ENCODE measurements around the gene CERK. TPM values are rescaled to one million over a fixed set of nuclear protein-coding genes. Genes with fewer than 3 reads are reported as not detected.

The CERK gene
- total RNA-seq, 1 donor from 2014 or later = 63.2 TPM

GRCh38 chr22:46726986-46727317 lies 11.1 kb downstream of the CERK start:
- peaks cover 4% of the 10 kb centered on the region for H3K4me1 Mint-ChIP-seq
- H3K27me3 Mint-ChIP-seq = no peaks in the 10 kb centered on the region
- peaks cover 24% of the 10 kb centered on the region for H3K36me3 Mint-ChIP-seq (ENCODE audit: low read depth)
- no peak for DNase-seq
- intact Hi-C loops (cut with micrococcal nuclease) = no loop called here
- H3K9me3 Mint-ChIP-seq = no peaks in the 10 kb centered on the region
- H3K27ac Mint-ChIP-seq = no peak overlapping the region
- no peak overlapping the region for H3K4me3 Mint-ChIP-seq

GRCh38 chr22:46726066-46726985 lies 11.7 kb downstream of the CERK start:
- Mint-ChIP-seq H3K27me3 (no peaks in the 10 kb centered on the region), H3K4me3 (no peak overlapping the region), H3K36me3 (ENCODE audit: low read depth) (peaks cover 19% of the 10 kb centered on the region), H3K27ac (no peak overlapping the region), H3K4me1 (peaks cover under 1% of the 10 kb centered on the region), H3K9me3 (no peaks in the 10 kb centered on the region)
- intact Hi-C loops (cut with micrococcal nuclease) = no loop called here
- no peak for DNase-seq

- no peak overlapping the region for H3K4me3 Mint-ChIP-seq
- DNase-seq = no peak
- no peaks in the 10 kb centered on the region for H3K27me3 Mint-ChIP-seq
- H3K9me3 Mint-ChIP-seq = no peaks in the 10 kb centered on the region
- H3K27ac Mint-ChIP-seq = no peak overlapping the region
- H3K36me3 Mint-ChIP-seq (ENCODE audit: low read depth) = peaks cover 25% of the 10 kb centered on the region
- intact Hi-C loops (cut with micrococcal nuclease) = no loop called here
- H3K4me1 Mint-ChIP-seq = no peaks in the 10 kb centered on the region
Observed at GRCh38 chr22:46725096-46725495, 13.0 kb downstream of the CERK start.

- H3K4me3 Mint-ChIP-seq = no peak overlapping the region
- no peaks in the 10 kb centered on the region for H3K9me3 Mint-ChIP-seq
- H3K4me1 Mint-ChIP-seq = no peaks in the 10 kb centered on the region
- intact Hi-C loops (cut with micrococcal nuclease) = no loop called here
- H3K36me3 Mint-ChIP-seq (ENCODE audit: low read depth) = peaks cover 35% of the 10 kb centered on the region
- DNase-seq = no peak
- no peaks in the 10 kb centered on the region for H3K27me3 Mint-ChIP-seq
- H3K27ac Mint-ChIP-seq = no peak overlapping the region
Observed at GRCh38 chr22:46723882-46724281, 14.2 kb downstream of the CERK start.

GRCh38 chr22:46721501-46722085 lies 16.5 kb downstream of the CERK start:
- no peak for DNase-seq
- no peaks in the 10 kb centered on the region for H3K27me3 Mint-ChIP-seq
- H3K4me1 Mint-ChIP-seq = no peaks in the 10 kb centered on the region
- peaks cover 43% of the 10 kb centered on the region for H3K36me3 Mint-ChIP-seq (ENCODE audit: low read depth)
- H3K9me3 Mint-ChIP-seq = no peaks in the 10 kb centered on the region
- H3K27ac Mint-ChIP-seq = peak overlapping the region; percentile 37
- intact Hi-C loops (cut with micrococcal nuclease) = no loop called here
- H3K4me3 Mint-ChIP-seq = no peak overlapping the region

GRCh38 chr22:46719921-46720320 lies 18.1 kb downstream of the CERK start:
- Mint-ChIP-seq H3K36me3 (ENCODE audit: low read depth) (peaks cover 47% of the 10 kb centered on the region), H3K27ac (peak overlapping the region; percentile 29), H3K9me3 (no peaks in the 10 kb centered on the region), H3K27me3 (no peaks in the 10 kb centered on the region), H3K4me3 (no peak overlapping the region), H3K4me1 (no peaks in the 10 kb centered on the region)
- intact Hi-C loops (cut with micrococcal nuclease) = no loop called here
- no peak for DNase-seq

GRCh38 chr22:46714550-46714949 lies 23.5 kb downstream of the CERK start:
- Mint-ChIP-seq H3K27me3 (no peaks in the 10 kb centered on the region), H3K4me3 (no peak overlapping the region), H3K27ac (no peak overlapping the region), H3K36me3 (ENCODE audit: low read depth) (peaks cover 59% of the 10 kb centered on the region), H3K4me1 (peaks cover 11% of the 10 kb centered on the region), H3K9me3 (no peaks in the 10 kb centered on the region)
- intact Hi-C loops (cut with micrococcal nuclease) = no loop called here
- no peak for DNase-seq

- Mint-ChIP-seq H3K9me3 (no peaks in the 10 kb centered on the region), H3K27me3 (no peaks in the 10 kb centered on the region), H3K27ac (no peak overlapping the region), H3K4me3 (no peak overlapping the region), H3K4me1 (peaks cover 13% of the 10 kb centered on the region), H3K36me3 (ENCODE audit: low read depth) (peaks cover 63% of the 10 kb centered on the region)
- intact Hi-C loops (cut with micrococcal nuclease) = no loop called here
- DNase-seq = no peak
Observed at GRCh38 chr22:46712288-46712687, 25.8 kb downstream of the CERK start.

- peaks cover 13% of the 10 kb centered on the region for H3K4me1 Mint-ChIP-seq
Observed at GRCh38 chr22:46710806-46711205, 27.2 kb downstream of the CERK start.

GRCh38 chr22:46708766-46709330 lies 29.2 kb downstream of the CERK start:
- Mint-ChIP-seq H3K27me3 (no peaks in the 10 kb centered on the region), H3K9me3 (no peaks in the 10 kb centered on the region), H3K27ac (no peak overlapping the region), H3K4me3 (no peak overlapping the region), H3K36me3 (ENCODE audit: low read depth) (peaks cover 73% of the 10 kb centered on the region), H3K4me1 (peaks cover 14% of the 10 kb centered on the region)
- intact Hi-C loops (cut with micrococcal nuclease) = no loop called here
- DNase-seq = no peak

More at GRCh38 chr22:46710806-46711205, 27.2 kb downstream of the CERK start:
- Mint-ChIP-seq H3K36me3 (ENCODE audit: low read depth) (peaks cover 72% of the 10 kb centered on the region), H3K9me3 (no peaks in the 10 kb centered on the region), H3K4me3 (no peak overlapping the region), H3K27ac (no peak overlapping the region), H3K27me3 (no peaks in the 10 kb centered on the region)
- DNase-seq = no peak
- intact Hi-C loops (cut with micrococcal nuclease) = no loop called here

- peaks cover 14% of the 10 kb centered on the region for H3K4me1 Mint-ChIP-seq
- intact Hi-C loops (cut with micrococcal nuclease) = no loop called here
- H3K4me3 Mint-ChIP-seq = no peak overlapping the region
- H3K27ac Mint-ChIP-seq = peak overlapping the region; percentile 41
- peaks cover 72% of the 10 kb centered on the region for H3K36me3 Mint-ChIP-seq (ENCODE audit: low read depth)
- no peaks in the 10 kb centered on the region for H3K9me3 Mint-ChIP-seq
- no peaks in the 10 kb centered on the region for H3K27me3 Mint-ChIP-seq
- DNase-seq = no peak
Observed at GRCh38 chr22:46707827-46708570, 30.1 kb downstream of the CERK start.

- Mint-ChIP-seq H3K27ac (no peak overlapping the region), H3K27me3 (no peaks in the 10 kb centered on the region), H3K36me3 (ENCODE audit: low read depth) (peaks cover 73% of the 10 kb centered on the region), H3K4me3 (no peak overlapping the region), H3K9me3 (no peaks in the 10 kb centered on the region), H3K4me1 (peaks cover 12% of the 10 kb centered on the region)
- DNase-seq = no peak
- intact Hi-C loops (cut with micrococcal nuclease) = no loop called here
Observed at GRCh38 chr22:46707305-46707704, 30.7 kb downstream of the CERK start.

- Mint-ChIP-seq H3K27ac (no peak overlapping the region), H3K4me3 (no peak overlapping the region), H3K9me3 (no peaks in the 10 kb centered on the region), H3K27me3 (no peaks in the 10 kb centered on the region), H3K36me3 (ENCODE audit: low read depth) (peaks cover 67% of the 10 kb centered on the region), H3K4me1 (peaks cover 10% of the 10 kb centered on the region)
- no peak for DNase-seq
- intact Hi-C loops (cut with micrococcal nuclease) = no loop called here
Observed at GRCh38 chr22:46706060-46706459, 32.0 kb downstream of the CERK start.

GRCh38 chr22:46703996-46704370 lies 34.1 kb downstream of the CERK start:
- no peaks in the 10 kb centered on the region for H3K9me3 Mint-ChIP-seq
- H3K36me3 Mint-ChIP-seq (ENCODE audit: low read depth) = peaks cover 62% of the 10 kb centered on the region
- DNase-seq = no peak
- H3K27ac Mint-ChIP-seq = no peak overlapping the region
- no peak overlapping the region for H3K4me3 Mint-ChIP-seq
- intact Hi-C loops (cut with micrococcal nuclease) = no loop called here
- H3K27me3 Mint-ChIP-seq = no peaks in the 10 kb centered on the region
- peaks cover 2% of the 10 kb centered on the region for H3K4me1 Mint-ChIP-seq

Measured in activated CD4-positive, alpha-beta T cell treated with anti-CD3 and anti-CD28 coated beads, Interleukin-2, amount 10 ng/mL, durations not matched to agents 24 days and 14 days (primary cell).